ENCODE measurements around the gene ASTN2.

DNA sequence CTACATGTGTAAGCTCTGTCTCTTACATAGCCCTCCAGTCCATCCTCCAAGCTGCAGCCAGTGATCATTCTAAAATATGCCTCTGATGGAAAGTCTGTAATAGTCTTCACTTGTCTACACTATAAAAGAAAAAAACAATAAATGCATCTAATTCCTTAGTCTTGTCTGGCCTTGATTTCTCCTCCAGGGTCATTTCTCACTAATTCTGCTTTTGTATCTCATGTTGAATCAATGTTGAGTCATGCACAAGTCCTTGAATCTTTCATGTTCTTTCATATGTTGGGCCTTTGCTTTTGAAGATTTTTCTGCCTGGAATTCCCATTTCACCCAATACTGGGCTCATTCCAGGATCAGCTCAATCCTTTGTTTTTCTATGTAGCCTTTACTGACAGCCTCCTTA lies 848.9 kb downstream of the ASTN2 start:
- TF ChIP-seq, protein P1, sequence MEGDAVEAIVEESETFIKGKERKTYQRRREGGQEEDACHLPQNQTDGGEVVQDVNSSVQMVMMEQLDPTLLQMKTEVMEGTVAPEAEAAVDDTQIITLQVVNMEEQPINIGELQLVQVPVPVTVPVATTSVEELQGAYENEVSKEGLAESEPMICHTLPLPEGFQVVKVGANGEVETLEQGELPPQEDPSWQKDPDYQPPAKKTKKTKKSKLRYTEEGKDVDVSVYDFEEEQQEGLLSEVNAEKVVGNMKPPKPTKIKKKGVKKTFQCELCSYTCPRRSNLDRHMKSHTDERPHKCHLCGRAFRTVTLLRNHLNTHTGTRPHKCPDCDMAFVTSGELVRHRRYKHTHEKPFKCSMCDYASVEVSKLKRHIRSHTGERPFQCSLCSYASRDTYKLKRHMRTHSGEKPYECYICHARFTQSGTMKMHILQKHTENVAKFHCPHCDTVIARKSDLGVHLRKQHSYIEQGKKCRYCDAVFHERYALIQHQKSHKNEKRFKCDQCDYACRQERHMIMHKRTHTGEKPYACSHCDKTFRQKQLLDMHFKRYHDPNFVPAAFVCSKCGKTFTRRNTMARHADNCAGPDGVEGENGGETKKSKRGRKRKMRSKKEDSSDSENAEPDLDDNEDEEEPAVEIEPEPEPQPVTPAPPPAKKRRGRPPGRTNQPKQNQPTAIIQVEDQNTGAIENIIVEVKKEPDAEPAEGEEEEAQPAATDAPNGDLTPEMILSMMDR (IDR thresholded peaks at IDR 0.05): no peak
- TF ChIP-seq POLR2AphosphoS5 (IDR thresholded peaks at IDR 0.05) (no peak), POLR2A (IDR thresholded peaks at IDR 0.05) (no peak)

All from sigmoid colon (tissue), 4 donors.